ENCODE results near the gene RPN2. TPM values are rescaled to one million over a fixed set of nuclear protein-coding genes. Genes with fewer than 3 reads are reported as not detected.

The RPN2 gene
- total RNA-seq, 2 experiments from 2014 or later: 161 to 165 TPM

GRCh38 chr20:37204056-37204455 lies 24.9 kb downstream of the RPN2 start:
- ChIA-PET CTCF (interaction anchor here (1.7 kb wide), 1 partner anchor 8 kb away, joined by 7 read pairs; no protein-coding TSS in a partner anchor), POLR2A (no interaction called here)

- CTCF ChIA-PET: interaction anchor here (1.7 kb wide), 1 partner anchor 9 kb away, joined by 7 read pairs; no protein-coding TSS in a partner anchor
- POLR2A ChIA-PET: no interaction called here
Measured at GRCh38 chr20:37205130-37205529, 26.0 kb downstream of the RPN2 start.

GRCh38 chr20:37205794-37206193 lies 26.7 kb downstream of the RPN2 start:
- ChIA-PET CTCF (interaction anchor here (1.7 kb wide), 1 partner anchor 10 kb away, joined by 7 read pairs; no protein-coding TSS in a partner anchor), POLR2A (no interaction called here)

GRCh38 chr20:37207171-37207570 lies 28.0 kb downstream of the RPN2 start:
- ChIA-PET POLR2A (no interaction called here), CTCF (no interaction called here)

GRCh38 chr20:37209193-37209592 lies 30.1 kb downstream of the RPN2 start:
- POLR2A ChIA-PET: no interaction called here
- CTCF ChIA-PET: interaction anchor here (0.7 kb wide), 1 partner anchor 12 kb away, joined by 3 read pairs; no protein-coding TSS in a partner anchor

- CTCF ChIA-PET: interaction anchor here (0.7 kb wide), 2 partner anchors 11 to 161 kb away, joined by 3 to 5 read pairs; no protein-coding TSS in a partner anchor
- POLR2A ChIA-PET: no interaction called here
Measured at GRCh38 chr20:37209661-37210314, 30.7 kb downstream of the RPN2 start.

- POLR2A ChIA-PET: no interaction called here
- CTCF ChIA-PET: no interaction called here
Measured at GRCh38 chr20:37218441-37218840, 39.3 kb downstream of the RPN2 start.

- ChIA-PET POLR2A (no interaction called here), CTCF (no interaction called here)
Measured at GRCh38 chr20:37218976-37219375, 39.8 kb downstream of the RPN2 start.

- POLR2A ChIA-PET: no interaction called here
- CTCF ChIA-PET: interaction anchor here (1.0 kb wide), 1 partner anchor 164 kb away, joined by 7 read pairs; no protein-coding TSS in a partner anchor
Measured at GRCh38 chr20:37219751-37220668, 40.9 kb downstream of the RPN2 start.

- ChIA-PET CTCF (interaction anchor here (0.6 to 1.0 kb wide), 2 partner anchors 11 to 164 kb away, joined by 3 to 7 read pairs; no protein-coding TSS in a partner anchor), POLR2A (no interaction called here)
Measured at GRCh38 chr20:37220731-37221130, 41.6 kb downstream of the RPN2 start.

GRCh38 chr20:37222086-37222485 lies 43.0 kb downstream of the RPN2 start:
- POLR2A ChIA-PET: no interaction called here
- CTCF ChIA-PET: interaction anchor here (1.1 kb wide), 1 partner anchor 313 kb away, joined by 4 read pairs; no protein-coding TSS in a partner anchor

GRCh38 chr20:37223053-37223452 lies 43.9 kb downstream of the RPN2 start:
- ChIA-PET POLR2A (no interaction called here), CTCF (interaction anchor here (1.0 kb wide), 1 partner anchor 22 kb away, joined by 3 read pairs; no protein-coding TSS in a partner anchor)

- CTCF ChIA-PET: no interaction called here
Measured at GRCh38 chr20:37225146-37225545, 46.0 kb downstream of the RPN2 start.

GRCh38 chr20:37226889-37227288 lies 47.8 kb downstream of the RPN2 start:
- CTCF ChIA-PET: no interaction called here
- POLR2A ChIA-PET: no interaction called here

More at GRCh38 chr20:37225146-37225545, 46.0 kb downstream of the RPN2 start:
- POLR2A ChIA-PET: no interaction called here

GRCh38 chr20:37228082-37228481 lies 49.0 kb downstream of the RPN2 start:
- POLR2A ChIA-PET: no interaction called here
- CTCF ChIA-PET: interaction anchor here (0.6 kb wide), 2 partner anchors 39 to 1800 kb away, joined by 3 to 4 read pairs; no protein-coding TSS in a partner anchor

GRCh38 chr20:37228656-37229055 lies 49.5 kb downstream of the RPN2 start:
- ChIA-PET CTCF (no interaction called here), POLR2A (interaction anchor here (0.5 to 0.6 kb wide), 2 partner anchors 11 to 213 kb away, joined by 3 read pairs; no protein-coding TSS in a partner anchor)

GRCh38 chr20:37229357-37229756 lies 50.2 kb downstream of the RPN2 start:
- CTCF ChIA-PET: no interaction called here
- POLR2A ChIA-PET: interaction anchor here (0.5 kb wide), 1 partner anchor 10 kb away, joined by 3 read pairs; no protein-coding TSS in a partner anchor

- POLR2A ChIA-PET: no interaction called here
- CTCF ChIA-PET: no interaction called here
Measured at GRCh38 chr20:37230200-37230599, 51.1 kb downstream of the RPN2 start.

GRCh38 chr20:37231947-37232630 lies 53.0 kb downstream of the RPN2 start:
- POLR2A ChIA-PET: no interaction called here
- CTCF ChIA-PET: no interaction called here

All from activated CD8-positive, alpha-beta memory T cell treated with anti-CD3 and anti-CD28 coated beads for 36 hours (primary cell).